Prostate gland (tissue), 2 donors: ENCODE measurements around the gene ZNF526.

Experiments
- POLR2AphosphoS5 ChIP-seq: sonication (generic); formaldehyde crosslinking; IDR thresholded peaks from one replicate; pipeline ENCODE4 v1.6.1; 2017; ENCODE audit warnings: antibody characterized with exemption
- TF ChIP-seq, protein P1 (sequence below), 4 experiments: fragments of 200-600 bp in 2 of 4; fragments of 450-650 bp in 2 of 4; sonication (generic) in 2 of 4; IDR thresholded peaks; 1 replicate in 3 of 4; 2 replicates in 1 of 4; pipeline ENCODE4 v1.5.1; 2016 to 2019; ENCODE audit warnings: antibody characterized with exemption in 4 of 4, mild to moderate bottlenecking in 2 of 4, moderate library complexity in 2 of 4

DNA sequence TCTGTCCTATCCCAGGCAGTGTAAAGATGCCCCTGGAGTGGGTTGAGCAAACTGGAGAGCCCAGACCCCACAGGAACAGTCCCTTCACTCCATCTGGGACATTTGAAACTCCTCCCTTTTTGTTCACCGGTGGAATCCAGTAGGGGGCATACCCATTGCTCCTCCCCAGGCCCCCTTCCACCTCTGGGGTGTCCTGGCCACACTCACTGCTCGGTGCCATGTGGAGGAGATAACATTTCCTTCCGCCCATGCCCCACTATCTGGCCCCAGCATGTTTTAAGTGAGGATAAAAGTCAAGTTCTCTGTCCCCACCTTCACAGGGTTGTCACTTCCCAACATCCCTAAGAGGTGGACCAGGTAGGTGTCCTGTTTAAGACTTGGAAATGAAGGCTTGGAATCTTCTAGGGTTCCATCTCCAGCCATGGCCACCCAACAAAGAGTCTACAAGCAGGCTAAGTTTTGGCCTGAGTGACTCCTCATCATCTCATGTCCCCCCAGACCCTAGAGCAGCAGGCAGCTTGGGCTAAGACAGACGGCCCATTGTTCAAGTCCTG lies 9.3 kb downstream of the ZNF526 start:
- TF ChIP-seq, protein P1, sequence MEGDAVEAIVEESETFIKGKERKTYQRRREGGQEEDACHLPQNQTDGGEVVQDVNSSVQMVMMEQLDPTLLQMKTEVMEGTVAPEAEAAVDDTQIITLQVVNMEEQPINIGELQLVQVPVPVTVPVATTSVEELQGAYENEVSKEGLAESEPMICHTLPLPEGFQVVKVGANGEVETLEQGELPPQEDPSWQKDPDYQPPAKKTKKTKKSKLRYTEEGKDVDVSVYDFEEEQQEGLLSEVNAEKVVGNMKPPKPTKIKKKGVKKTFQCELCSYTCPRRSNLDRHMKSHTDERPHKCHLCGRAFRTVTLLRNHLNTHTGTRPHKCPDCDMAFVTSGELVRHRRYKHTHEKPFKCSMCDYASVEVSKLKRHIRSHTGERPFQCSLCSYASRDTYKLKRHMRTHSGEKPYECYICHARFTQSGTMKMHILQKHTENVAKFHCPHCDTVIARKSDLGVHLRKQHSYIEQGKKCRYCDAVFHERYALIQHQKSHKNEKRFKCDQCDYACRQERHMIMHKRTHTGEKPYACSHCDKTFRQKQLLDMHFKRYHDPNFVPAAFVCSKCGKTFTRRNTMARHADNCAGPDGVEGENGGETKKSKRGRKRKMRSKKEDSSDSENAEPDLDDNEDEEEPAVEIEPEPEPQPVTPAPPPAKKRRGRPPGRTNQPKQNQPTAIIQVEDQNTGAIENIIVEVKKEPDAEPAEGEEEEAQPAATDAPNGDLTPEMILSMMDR (IDR thresholded peaks at IDR 0.05) = no peak
- TF ChIP-seq POLR2AphosphoS5 = no peak
